HG02884 (cell line): ENCODE measurements around the gene P4HB.

Experiments used
- ATAC-seq: cut with Tn5 transposase; IDR thresholded peaks from one replicate; pipeline ENCODE4 v1.9.1; 2021; ENCODE audit warnings: mild to moderate bottlenecking, moderate library complexity; ENCODE audit not compliant: unreplicated experiment

The P4HB gene

GRCh38 chr17:81813371-81813684, 47.0 kb downstream of the P4HB start:
- ATAC-seq = no peak

- ATAC-seq = no peak
Measured at GRCh38 chr17:81812571-81813370, 47.6 kb downstream of the P4HB start.

- ATAC-seq = no peak
Measured at GRCh38 chr17:81811705-81812570, 48.4 kb downstream of the P4HB start.

GRCh38 chr17:81810892-81811704, 49.2 kb downstream of the P4HB start:
- ATAC-seq = no peak

- no peak for ATAC-seq
Measured at GRCh38 chr17:81810476-81810875, 49.9 kb downstream of the P4HB start.

GRCh38 chr17:81809556-81809998, 50.8 kb downstream of the P4HB start:
- no peak for ATAC-seq

- ATAC-seq = no peak
Measured at GRCh38 chr17:81808778-81809555, 51.4 kb downstream of the P4HB start.

- ATAC-seq = no peak
Measured at GRCh38 chr17:81807839-81808238, 52.5 kb downstream of the P4HB start.

GRCh38 chr17:81807210-81807719, 53.1 kb downstream of the P4HB start:
- ATAC-seq = no peak

- ATAC-seq = no peak
Measured at GRCh38 chr17:81806461-81807209, 53.7 kb downstream of the P4HB start.

- no peak for ATAC-seq
Measured at GRCh38 chr17:81805707-81806460, 54.5 kb downstream of the P4HB start.

GRCh38 chr17:81804559-81805399, 55.6 kb downstream of the P4HB start:
- no peak for ATAC-seq

- no peak for ATAC-seq
Measured at GRCh38 chr17:81803728-81804558, 56.4 kb downstream of the P4HB start, which contains the start of gene GCGR. GCGR (plus strand) TSS chr17:81804150; CDS start chr17:81809019, 4,869 bp downstream.

- ATAC-seq = no peak
Measured at GRCh38 chr17:81802856-81803643, 57.3 kb downstream of the P4HB start.

GRCh38 chr17:81802048-81802758, 58.1 kb downstream of the P4HB start:
- no peak for ATAC-seq

GRCh38 chr17:81801327-81801726, 59.0 kb downstream of the P4HB start:
- no peak for ATAC-seq
